MM.1S (cell line): ENCODE results near the gene B9D2.

Source experiments
- EZH2 ChIP-seq: fragments of 300-600 bp; sonication (generic); optimal IDR thresholded peaks from 2 replicates; pipeline ENCODE3; 2017; ENCODE audit warnings: low read depth, mild to moderate bottlenecking, antibody characterized with exemption, low read length, mixed read lengths
- EZH2phosphoT487 ChIP-seq: fragments of 300-600 bp; sonication (generic); IDR thresholded peaks from 2 replicates; pipeline ENCODE4 v1.6.1; 2018; ENCODE audit warnings: antibody characterized with exemption, low read length

GRCh38 chr19:41408256-41408655, 44.3 kb upstream of the B9D2 start:
- TF ChIP-seq EZH2phosphoT487 (no peak), EZH2 (no peak)
